GM10266 (cell line): ENCODE data around the gene TOR1B.

Experiments
- DNase-seq: peaks from one replicate; pipeline ENCODE4 v3.0.0; 2012; ENCODE audit errors: extremely low spot score
- TF ChIP-seq, protein P1 (sequence below): IDR thresholded peaks from 2 replicates; pipeline ENCODE4 v1.5.1; 2012; ENCODE audit warnings: mild to moderate bottlenecking, low read depth; ENCODE audit not compliant: control insufficient read depth, insufficient read depth; ENCODE audit errors: missing control alignments

Gene TOR1B

DNA sequence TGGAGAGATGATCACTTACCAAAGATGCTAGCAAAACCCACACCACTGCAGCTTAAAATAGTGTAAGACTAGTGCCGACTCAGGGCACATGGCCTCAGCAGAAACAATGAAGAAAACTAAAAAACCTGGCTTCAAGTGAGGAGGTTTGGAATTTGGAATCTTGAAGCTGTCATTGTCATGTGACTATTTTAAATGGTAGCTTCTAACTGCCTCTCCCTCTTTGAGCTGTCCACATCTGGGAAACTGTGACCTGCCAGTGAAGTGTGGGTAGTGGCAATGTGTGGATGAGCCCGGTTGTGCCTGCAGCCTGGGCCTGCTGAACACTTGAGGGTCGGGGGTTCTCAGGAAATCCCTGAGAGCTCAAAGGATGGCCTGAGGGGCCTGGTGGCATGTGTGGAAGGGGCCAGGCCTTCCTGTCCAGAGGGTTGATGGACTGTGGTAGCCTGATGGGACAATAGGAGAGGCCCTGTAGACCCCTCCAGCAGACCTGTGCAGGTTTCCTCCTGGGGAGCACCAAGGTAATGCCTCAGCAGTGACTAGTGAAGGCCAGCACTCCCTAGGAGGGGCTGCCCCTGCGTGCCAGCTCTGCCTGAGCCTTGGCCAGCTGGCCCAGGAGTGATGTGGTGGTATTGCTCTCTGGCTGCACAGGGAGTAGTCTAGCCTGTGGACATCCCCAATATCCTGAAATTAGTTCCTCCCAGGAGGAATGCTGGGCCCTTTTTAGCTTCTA, 45.9 kb downstream of the TOR1B start:
- TF ChIP-seq, protein P1, sequence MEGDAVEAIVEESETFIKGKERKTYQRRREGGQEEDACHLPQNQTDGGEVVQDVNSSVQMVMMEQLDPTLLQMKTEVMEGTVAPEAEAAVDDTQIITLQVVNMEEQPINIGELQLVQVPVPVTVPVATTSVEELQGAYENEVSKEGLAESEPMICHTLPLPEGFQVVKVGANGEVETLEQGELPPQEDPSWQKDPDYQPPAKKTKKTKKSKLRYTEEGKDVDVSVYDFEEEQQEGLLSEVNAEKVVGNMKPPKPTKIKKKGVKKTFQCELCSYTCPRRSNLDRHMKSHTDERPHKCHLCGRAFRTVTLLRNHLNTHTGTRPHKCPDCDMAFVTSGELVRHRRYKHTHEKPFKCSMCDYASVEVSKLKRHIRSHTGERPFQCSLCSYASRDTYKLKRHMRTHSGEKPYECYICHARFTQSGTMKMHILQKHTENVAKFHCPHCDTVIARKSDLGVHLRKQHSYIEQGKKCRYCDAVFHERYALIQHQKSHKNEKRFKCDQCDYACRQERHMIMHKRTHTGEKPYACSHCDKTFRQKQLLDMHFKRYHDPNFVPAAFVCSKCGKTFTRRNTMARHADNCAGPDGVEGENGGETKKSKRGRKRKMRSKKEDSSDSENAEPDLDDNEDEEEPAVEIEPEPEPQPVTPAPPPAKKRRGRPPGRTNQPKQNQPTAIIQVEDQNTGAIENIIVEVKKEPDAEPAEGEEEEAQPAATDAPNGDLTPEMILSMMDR = no peak
- no peak for DNase-seq

DNA sequence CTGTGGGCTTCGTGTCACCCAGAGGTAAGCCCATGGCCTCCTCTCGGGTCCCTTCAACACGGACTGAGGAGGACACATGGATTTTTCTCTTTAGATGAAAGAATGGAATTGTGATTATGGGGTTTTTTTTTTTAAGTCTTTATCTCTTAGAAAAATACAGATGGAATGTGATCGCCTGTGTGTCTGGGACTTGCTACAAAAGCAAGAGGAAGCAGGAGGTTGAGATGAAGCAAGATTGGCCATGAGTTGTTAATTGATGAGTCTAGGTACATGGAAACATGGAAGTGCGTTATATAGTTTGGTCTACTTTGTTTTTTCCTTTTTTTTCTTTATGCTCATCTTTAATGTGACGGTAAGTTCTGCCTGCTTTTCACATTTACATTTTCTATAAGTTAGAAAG, 46.9 kb downstream of the TOR1B start:
- TF ChIP-seq, protein P1 = no peak
- no peak for DNase-seq

DNA sequence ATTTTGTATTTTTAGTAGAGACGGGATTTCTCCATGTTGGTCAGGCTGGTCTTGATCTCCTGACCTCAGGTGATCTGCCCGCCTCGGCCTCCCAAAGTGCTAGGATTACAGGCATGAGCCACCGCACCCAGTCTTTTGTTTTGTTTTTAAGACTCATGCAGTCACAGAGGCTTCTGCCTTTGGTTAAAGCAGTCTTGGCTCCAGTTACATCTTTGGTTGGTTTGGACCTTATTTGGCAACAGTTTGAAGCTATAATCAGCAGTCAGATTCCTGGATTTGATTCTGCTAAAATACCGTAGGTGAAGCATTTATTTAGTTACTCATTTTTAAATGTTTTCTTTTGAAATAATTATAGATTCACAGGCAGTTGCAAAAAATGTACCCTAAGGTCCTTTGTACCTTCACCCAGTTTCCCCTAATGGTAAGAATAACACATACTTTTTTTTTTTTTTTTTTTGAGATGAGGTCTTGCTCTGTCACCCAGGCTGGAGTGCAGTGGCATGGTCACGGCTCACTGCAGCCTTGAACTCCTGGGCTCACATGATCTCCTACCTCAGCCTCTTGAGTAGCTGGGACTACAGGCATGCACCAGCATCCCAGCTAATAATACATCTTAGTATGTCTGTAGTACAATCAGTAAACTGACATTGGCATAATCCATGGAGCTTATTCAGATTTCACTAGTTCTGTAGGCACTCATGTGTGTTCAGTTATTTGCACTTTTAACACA, 48.0 kb downstream of the TOR1B start:
- TF ChIP-seq, protein P1 = no peak
- DNase-seq = no peak

DNA sequence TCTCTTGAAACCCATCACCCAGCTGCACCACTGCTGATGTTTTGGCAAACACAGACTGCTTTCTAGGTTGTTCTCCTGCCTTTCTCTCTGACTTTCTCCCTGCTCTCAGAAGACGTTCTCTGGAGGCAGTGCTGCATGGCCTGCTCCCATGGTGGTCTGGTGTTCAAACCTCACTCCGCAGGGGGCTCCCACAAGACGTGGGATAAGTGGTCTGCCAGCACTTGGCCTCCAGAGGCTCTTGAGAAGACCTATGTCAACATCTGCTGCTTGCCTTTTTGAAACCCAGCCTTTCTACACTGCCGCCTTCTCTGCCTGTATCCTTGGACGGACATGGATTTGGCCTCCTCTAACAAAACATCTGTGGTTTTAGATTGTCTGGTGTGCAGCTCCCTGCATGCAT, 48.8 kb downstream of the TOR1B start:
- TF ChIP-seq, protein P1 = no peak
- no peak for DNase-seq

DNA sequence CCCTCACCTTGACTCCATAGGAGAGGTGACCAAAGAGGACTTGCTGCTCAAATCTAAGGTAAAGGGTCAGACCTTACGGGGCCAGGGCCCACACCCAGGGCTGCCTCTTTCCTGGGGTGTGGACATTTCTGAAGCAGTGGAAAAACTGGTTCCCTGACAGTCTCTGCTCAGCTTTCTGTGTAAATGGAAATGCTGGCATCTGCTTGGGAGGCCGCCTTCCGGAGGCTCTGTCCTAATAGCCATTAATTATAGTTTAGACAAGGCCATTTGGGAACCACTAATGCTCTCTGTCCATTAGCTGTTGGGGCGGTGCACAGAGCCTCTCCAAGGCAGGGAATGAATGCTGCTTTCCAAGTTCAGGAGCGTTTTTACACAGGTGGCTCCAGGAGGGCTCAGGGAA, 49.6 kb downstream of the TOR1B start:
- TF ChIP-seq, protein P1 = no peak
- DNase-seq = no peak

DNA sequence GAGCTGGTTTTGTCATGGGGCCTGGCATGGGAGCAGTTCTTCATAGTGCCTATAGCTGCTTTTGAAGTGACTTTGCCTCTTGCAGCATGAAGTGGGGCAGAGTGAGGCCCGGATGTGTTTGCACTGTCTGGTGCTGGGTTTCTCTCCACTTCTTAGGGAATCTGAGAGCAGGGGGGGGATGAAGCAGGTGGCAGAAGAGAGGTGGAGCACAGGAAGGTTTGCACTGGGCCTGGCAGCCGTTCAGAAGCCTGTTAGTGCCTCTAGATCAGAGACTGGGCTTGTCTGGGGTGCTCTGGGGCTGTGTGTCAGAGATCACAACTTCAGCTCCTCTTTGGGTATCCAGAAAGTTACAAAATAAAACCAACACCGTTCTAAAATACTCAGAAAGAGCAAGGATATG, 50.6 kb downstream of the TOR1B start:
- TF ChIP-seq, protein P1 = no peak
- no peak for DNase-seq

DNA sequence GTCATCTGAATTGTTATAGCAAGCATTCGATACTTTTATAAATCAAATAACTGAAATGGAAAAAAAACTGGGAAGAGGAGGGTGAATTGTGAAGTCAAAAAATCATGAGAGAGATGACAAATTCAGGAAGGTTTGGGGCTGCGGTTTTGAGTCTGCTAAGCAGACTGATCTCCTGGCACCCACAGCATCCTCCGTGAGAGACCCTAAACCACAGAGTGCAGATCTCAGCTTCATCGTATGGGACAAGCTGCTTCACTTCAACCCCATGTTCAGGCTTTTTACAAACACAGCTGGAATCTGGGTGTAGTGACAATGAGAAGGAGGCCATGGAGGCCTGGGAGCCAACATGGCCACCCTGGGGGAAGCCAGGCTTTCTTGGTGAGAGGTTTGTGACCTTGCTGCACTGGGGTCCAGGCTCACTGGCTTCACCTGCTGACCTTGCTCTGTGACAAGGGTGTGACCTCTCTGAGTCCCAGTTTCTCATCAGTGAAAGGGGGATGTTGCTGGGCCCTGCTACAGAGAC, 51.7 kb downstream of the TOR1B start:
- TF ChIP-seq, protein P1 = no peak
- DNase-seq = no peak
